Neural progenitor cell (in vitro differentiated cells): ENCODE measurements around the gene CDH18. TPM values are rescaled to one million over a fixed set of nuclear protein-coding genes. Genes with fewer than 3 reads are reported as not detected.

Experiments
- DNase-seq: peaks from one replicate; pipeline ENCODE4 v3.0.0-alpha.2; 2016; ENCODE audit warnings: low spot score
- H2AFZ ChIP-seq: fragments of 200-600 bp; sonication (generic); replicated peaks from 2 replicates; pipeline ENCODE4 v1.6.1; 2016; ENCODE audit warnings: antibody characterized with exemption
- H3F3A ChIP-seq: fragments of 200-600 bp; sonication (generic); 2 replicates; pipeline ENCODE4 v1.6.1; 2016; ENCODE audit warnings: antibody characterized with exemption, low read depth
- H3K27ac ChIP-seq: fragments of 200-600 bp; sonication (generic); 2 replicates; pipeline ENCODE4 v1.5.1; 2016; ENCODE audit warnings: mild to moderate bottlenecking
- H3K27me3 ChIP-seq: fragments of 200-600 bp; sonication (generic); 2 replicates; pipeline ENCODE4 v1.6.1; 2016; ENCODE audit warnings: mild to moderate bottlenecking, moderate library complexity
- H3K36me3 ChIP-seq: fragments of 200-600 bp; sonication (generic); 2 replicates; pipeline ENCODE4 v1.5.1; 2016
- H3K4me1 ChIP-seq: fragments of 200-600 bp; sonication (generic); 2 replicates; pipeline ENCODE4 v1.6.1; 2016; ENCODE audit warnings: mixed run types
- H3K4me2 ChIP-seq: fragments of 200-600 bp; sonication (generic); 2 replicates; pipeline ENCODE4 v1.6.1; 2016
- H3K4me3 ChIP-seq: fragments of 200-600 bp; sonication (generic); 2 replicates; pipeline ENCODE4 v1.5.1; 2016
- H3K79me2 ChIP-seq: fragments of 200-600 bp; sonication (generic); 2 replicates; pipeline ENCODE4 v1.6.1; 2016; ENCODE audit warnings: low read depth
- H3K9ac ChIP-seq: fragments of 200-600 bp; sonication (generic); 2 replicates; pipeline ENCODE4 v1.6.1; 2016
- H3K9me3 ChIP-seq: fragments of 200-600 bp; sonication (generic); 2 replicates; pipeline ENCODE4 v1.5.1; 2016; ENCODE audit warnings: low read depth
- H4K20me1 ChIP-seq: fragments of 200-600 bp; sonication (generic); 2 replicates; pipeline ENCODE4 v1.6.1; 2016; ENCODE audit warnings: low read depth
- H3K27ac Mint-ChIP-seq: 3 replicates; pipeline ENCODE4 v1.8.0; 2021; ENCODE audit warnings: mixed read lengths
- H3K27me3 Mint-ChIP-seq: 2 replicates; pipeline ENCODE4 v1.8.0; 2022; ENCODE audit warnings: low read depth, mild to moderate bottlenecking, inconsistent platforms, moderate library complexity, mixed read lengths; ENCODE audit not compliant: insufficient read depth
- H3K36me3 Mint-ChIP-seq: 3 replicates; pipeline ENCODE4 v1.8.0; 2021; ENCODE audit warnings: mixed read lengths
- H3K4me1 Mint-ChIP-seq: 3 replicates; pipeline ENCODE4 v1.8.0; 2021; ENCODE audit warnings: mixed read lengths
- H3K4me3 Mint-ChIP-seq: 3 replicates; pipeline ENCODE4 v1.8.0; 2021; ENCODE audit warnings: mild to moderate bottlenecking, moderate library complexity, mixed read lengths
- H3K9me3 Mint-ChIP-seq: 3 replicates; pipeline ENCODE4 v1.8.0; 2020; ENCODE audit warnings: mixed read lengths
- CTCF ChIP-seq: fragments of 200-600 bp; sonication (generic); IDR thresholded peaks from 2 replicates; pipeline ENCODE4 v1.5.1; 2017; ENCODE audit warnings: antibody characterized with exemption, mild to moderate bottlenecking
- EZH2 ChIP-seq: fragments of 200-600 bp; sonication (generic); IDR thresholded peaks from 2 replicates; pipeline ENCODE4 v1.6.1; 2017; ENCODE audit warnings: antibody characterized with exemption, mild to moderate bottlenecking, moderate library complexity
- EZH2phosphoT487 ChIP-seq: fragments of 200-600 bp; sonication (generic); IDR thresholded peaks from 2 replicates; pipeline ENCODE4 v1.6.1; 2017; ENCODE audit warnings: antibody characterized with exemption
- total RNA-seq: library from RNA; depleted of rRNA; stranded (reverse); fragments of >200 nt; gene quantifications from 2 replicates; pipeline ENCODE4 v1.2.3, GENCODE V29; 2015; ENCODE audit warnings: low replicate concordance

CDH18 gene
- total RNA-seq, 1 donor from 2014 or later = 0.58 TPM

GRCh38 chr5:19859020-19859419 is 129.0 kb downstream of the CDH18 start:
- Histone ChIP-seq H2AFZ (no peak overlapping the region), H3K9ac (no peak overlapping the region), H4K20me1 (no peaks in the 10 kb centered on the region), H3K9me3 (no peaks in the 10 kb centered on the region), H3K4me1 (no peaks in the 10 kb centered on the region), H3K27ac (no peak overlapping the region), H3K36me3 (no peaks in the 10 kb centered on the region), H3K4me2 (no peak overlapping the region), H3K79me2 (no peaks in the 10 kb centered on the region), H3K4me3 (no peak overlapping the region), H3K27me3 (no peaks in the 10 kb centered on the region), H3F3A (no peaks in the 10 kb centered on the region)
- no peaks in the 10 kb centered on the region for H3K36me3 Mint-ChIP-seq
- no peak overlapping the region for H3K27ac Mint-ChIP-seq
- no peaks in the 10 kb centered on the region for H3K4me1 Mint-ChIP-seq
- DNase-seq = no peak
- H3K27me3 Mint-ChIP-seq = no peaks in the 10 kb centered on the region
- no peak overlapping the region for H3K4me3 Mint-ChIP-seq
- H3K9me3 Mint-ChIP-seq = no peaks in the 10 kb centered on the region
- TF ChIP-seq EZH2phosphoT487 (no peak), EZH2 (no peak), CTCF (no peak)

GRCh38 chr5:19855931-19856330 is 132.1 kb downstream of the CDH18 start:
- Mint-ChIP-seq H3K27ac (no peak overlapping the region), H3K4me3 (no peak overlapping the region), H3K36me3 (no peaks in the 10 kb centered on the region), H3K4me1 (no peaks in the 10 kb centered on the region), H3K27me3 (no peaks in the 10 kb centered on the region), H3K9me3 (no peaks in the 10 kb centered on the region)
- Histone ChIP-seq H2AFZ (no peak overlapping the region), H4K20me1 (no peaks in the 10 kb centered on the region), H3K4me2 (no peak overlapping the region), H3K9me3 (no peaks in the 10 kb centered on the region), H3K4me1 (no peaks in the 10 kb centered on the region), H3K27ac (no peak overlapping the region), H3K27me3 (no peaks in the 10 kb centered on the region), H3K4me3 (no peak overlapping the region), H3F3A (no peaks in the 10 kb centered on the region), H3K36me3 (no peaks in the 10 kb centered on the region), H3K79me2 (no peaks in the 10 kb centered on the region), H3K9ac (no peak overlapping the region)
- no peak for DNase-seq
- TF ChIP-seq CTCF = no peak
- TF ChIP-seq EZH2phosphoT487 = no peak
- TF ChIP-seq EZH2 = no peak

- H2AFZ ChIP-seq = no peak overlapping the region
- H3K4me1 Mint-ChIP-seq = no peaks in the 10 kb centered on the region
- no peaks in the 10 kb centered on the region for H4K20me1 ChIP-seq
- H3K36me3 Mint-ChIP-seq = no peaks in the 10 kb centered on the region
- no peak overlapping the region for H3K27ac ChIP-seq
- H3K79me2 ChIP-seq = no peaks in the 10 kb centered on the region
- no peak for DNase-seq
- H3K4me3 Mint-ChIP-seq = no peak overlapping the region
- H3K9me3 Mint-ChIP-seq = no peaks in the 10 kb centered on the region
- H3K9me3 ChIP-seq = no peaks in the 10 kb centered on the region
- no peaks in the 10 kb centered on the region for H3K36me3 ChIP-seq
- TF ChIP-seq EZH2phosphoT487 = no peak
- TF ChIP-seq EZH2 = no peak
- no peak for TF ChIP-seq CTCF
- H3K27me3 ChIP-seq = no peaks in the 10 kb centered on the region
- no peak overlapping the region for H3K4me3 ChIP-seq
- H3K27me3 Mint-ChIP-seq = no peaks in the 10 kb centered on the region
- H3F3A ChIP-seq = no peaks in the 10 kb centered on the region
- no peak overlapping the region for H3K4me2 ChIP-seq
- no peak overlapping the region for H3K9ac ChIP-seq
- no peaks in the 10 kb centered on the region for H3K4me1 ChIP-seq
- no peak overlapping the region for H3K27ac Mint-ChIP-seq
Measured at GRCh38 chr5:19855453-19855852, 132.5 kb downstream of the CDH18 start.

GRCh38 chr5:19855031-19855430 is 133.0 kb downstream of the CDH18 start:
- no peak overlapping the region for H3K27ac Mint-ChIP-seq
- no peaks in the 10 kb centered on the region for H3K27me3 ChIP-seq
- no peaks in the 10 kb centered on the region for H3K4me1 Mint-ChIP-seq
- no peaks in the 10 kb centered on the region for H3K36me3 Mint-ChIP-seq
- no peak overlapping the region for H2AFZ ChIP-seq
- no peaks in the 10 kb centered on the region for H3K27me3 Mint-ChIP-seq
- no peak overlapping the region for H3K4me2 ChIP-seq
- H3K4me1 ChIP-seq = no peaks in the 10 kb centered on the region
- TF ChIP-seq EZH2 (no peak), EZH2phosphoT487 (no peak), CTCF (no peak)
- H3K27ac ChIP-seq = no peak overlapping the region
- no peak for DNase-seq
- no peaks in the 10 kb centered on the region for H3K79me2 ChIP-seq
- H3K4me3 Mint-ChIP-seq = no peak overlapping the region
- H3K9ac ChIP-seq = no peak overlapping the region
- H3K36me3 ChIP-seq = no peaks in the 10 kb centered on the region
- no peaks in the 10 kb centered on the region for H3K9me3 ChIP-seq
- H3F3A ChIP-seq = no peaks in the 10 kb centered on the region
- H3K9me3 Mint-ChIP-seq = no peaks in the 10 kb centered on the region
- H3K4me3 ChIP-seq = no peak overlapping the region
- H4K20me1 ChIP-seq = no peaks in the 10 kb centered on the region
